ENCODE measurements around the gene CDCA8.

Gene CDCA8

DNA sequence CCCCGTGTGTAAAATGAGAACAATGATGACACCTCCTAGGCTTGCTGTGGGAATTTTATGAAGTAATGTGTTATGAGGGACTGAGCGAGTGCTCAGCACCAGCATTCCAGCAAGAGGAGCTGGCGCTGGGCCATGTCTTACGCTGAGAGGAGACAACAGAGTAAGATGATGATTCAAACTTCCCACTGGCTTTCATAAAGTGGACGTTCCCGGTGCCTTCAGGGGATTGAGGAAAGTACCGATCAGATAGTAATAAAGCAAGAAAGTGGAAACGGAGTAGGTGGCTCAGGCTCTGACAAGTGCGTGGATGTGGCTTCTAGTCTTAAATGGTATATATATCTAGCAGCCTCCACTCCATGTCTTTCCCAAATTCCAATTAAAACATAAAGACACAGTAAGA is 48.8 kb downstream of the CDCA8 start:
- DNase-seq: no peak

DNA sequence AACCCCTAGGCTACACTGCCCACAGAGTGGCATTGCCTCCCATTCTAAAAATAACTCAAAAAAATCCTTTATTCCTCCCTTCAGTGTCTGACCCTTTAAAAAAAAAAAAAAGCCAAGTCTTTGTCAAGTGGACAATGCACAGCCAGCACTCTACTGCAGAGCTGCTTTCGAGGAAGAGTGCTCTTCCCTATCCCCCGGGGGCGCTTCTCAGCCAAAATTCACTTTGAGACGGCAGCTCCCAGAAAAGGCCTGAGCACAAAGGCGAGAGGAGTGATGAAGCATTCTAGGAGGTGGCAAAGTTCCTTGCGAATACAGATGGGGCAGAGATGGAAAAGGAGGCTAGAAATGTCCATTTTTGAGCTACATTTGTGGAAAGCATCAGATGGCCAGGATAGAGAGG is 49.3 kb downstream of the CDCA8 start:
- DNase-seq: no peak

DNA sequence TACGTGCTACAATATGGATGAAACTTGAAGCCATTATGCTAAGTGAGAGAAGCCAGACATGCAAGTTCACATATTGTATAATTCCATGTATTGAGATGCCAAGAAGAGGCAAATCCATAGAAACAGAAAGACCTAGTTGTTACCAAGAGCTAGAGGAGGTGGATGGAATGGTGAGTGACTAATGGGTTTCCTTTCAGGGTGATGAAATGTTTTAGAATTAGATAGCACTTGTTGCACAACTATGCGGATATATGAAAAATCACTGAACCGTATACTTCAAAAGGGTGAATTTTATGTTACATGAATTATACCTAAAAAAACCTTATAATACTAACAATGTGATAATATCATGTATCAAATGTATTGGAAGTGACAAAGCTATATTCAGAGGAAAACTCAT is 54.5 kb downstream of the CDCA8 start:
- DNase-seq: no peak

DNA sequence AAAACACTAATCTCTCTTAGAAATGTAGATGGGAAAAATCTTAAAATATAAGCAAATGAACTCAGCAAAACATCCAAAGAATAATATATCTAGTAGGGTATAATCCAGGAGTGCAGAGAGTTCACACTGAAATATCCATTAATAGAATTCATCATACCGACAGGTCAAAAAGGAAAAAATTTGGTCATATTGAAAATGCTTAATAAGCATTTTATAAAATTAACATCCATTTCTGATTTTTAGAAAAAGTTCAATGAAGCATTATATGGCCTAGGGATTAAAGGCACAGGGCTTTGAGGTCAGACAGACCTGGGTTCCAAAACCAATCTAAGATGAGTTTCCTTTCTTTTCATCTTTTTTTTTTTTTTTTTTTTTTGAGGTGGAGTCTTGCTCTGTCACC is 56.2 kb downstream of the CDCA8 start:
- DNase-seq: no peak

DNA sequence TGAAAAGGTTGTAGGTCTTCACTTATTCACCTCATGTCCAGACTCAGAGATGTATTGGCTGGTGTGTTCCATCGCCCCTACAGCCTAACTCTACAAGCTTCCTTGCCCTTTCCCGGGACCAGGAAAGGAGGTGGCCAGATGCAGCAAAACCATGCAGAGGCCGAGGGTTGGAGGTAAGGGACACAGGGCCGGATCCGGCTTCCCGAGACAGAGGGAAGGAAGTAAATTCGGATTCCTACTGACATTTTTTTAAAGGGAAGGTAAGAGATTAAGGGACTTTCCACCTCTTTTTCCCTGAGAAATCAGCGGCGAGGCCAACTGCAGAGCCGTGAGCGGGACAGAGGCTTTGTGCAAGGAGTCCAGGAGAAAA is 59.9 kb downstream of the CDCA8 start:
- DNase-seq: no peak

DNA sequence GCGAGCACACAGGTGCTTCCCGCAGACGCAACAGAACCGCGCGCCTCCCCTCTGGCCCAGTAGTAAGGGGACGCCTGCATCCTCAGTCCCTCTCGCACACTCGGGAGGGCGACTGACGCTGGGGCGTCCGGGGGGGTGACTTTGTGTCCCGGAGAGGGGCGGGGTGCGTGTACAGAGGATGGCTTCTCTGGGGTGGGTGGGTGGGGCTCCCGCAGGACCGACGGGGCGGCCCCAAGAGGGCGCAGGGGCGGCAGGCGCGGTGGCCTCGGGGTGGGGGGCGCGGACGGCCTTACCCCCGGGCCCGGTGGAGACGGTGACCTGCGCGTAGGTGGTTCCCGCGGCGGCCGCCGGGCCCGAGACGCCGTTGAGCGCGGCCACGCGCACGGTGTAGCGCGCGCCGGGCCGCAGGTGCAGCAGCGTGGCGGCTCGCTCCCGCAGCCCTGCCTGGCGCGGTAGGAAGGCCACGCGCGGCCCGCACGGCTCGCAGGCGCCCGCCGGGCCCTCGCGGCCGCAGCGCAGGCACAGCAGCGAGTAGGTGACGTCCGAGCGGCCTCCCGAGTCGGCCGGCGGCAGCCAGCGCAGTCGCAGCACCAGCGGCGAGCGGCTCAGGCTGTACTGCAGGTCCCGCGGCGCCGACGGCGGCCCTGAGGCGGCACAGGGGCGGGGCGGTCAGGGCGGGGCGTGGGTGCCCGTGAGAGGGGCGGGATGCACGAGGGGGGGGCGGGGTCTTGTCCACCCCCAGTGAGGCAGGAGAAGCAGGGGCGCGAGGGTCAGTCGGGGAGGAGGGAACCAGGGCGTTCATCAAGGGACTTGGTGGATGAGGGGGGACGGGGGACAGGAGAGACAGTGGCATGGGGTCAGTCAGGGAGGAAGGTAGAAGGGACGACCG is 60.5 kb downstream of the CDCA8 start:
- no peak for DNase-seq

DNA sequence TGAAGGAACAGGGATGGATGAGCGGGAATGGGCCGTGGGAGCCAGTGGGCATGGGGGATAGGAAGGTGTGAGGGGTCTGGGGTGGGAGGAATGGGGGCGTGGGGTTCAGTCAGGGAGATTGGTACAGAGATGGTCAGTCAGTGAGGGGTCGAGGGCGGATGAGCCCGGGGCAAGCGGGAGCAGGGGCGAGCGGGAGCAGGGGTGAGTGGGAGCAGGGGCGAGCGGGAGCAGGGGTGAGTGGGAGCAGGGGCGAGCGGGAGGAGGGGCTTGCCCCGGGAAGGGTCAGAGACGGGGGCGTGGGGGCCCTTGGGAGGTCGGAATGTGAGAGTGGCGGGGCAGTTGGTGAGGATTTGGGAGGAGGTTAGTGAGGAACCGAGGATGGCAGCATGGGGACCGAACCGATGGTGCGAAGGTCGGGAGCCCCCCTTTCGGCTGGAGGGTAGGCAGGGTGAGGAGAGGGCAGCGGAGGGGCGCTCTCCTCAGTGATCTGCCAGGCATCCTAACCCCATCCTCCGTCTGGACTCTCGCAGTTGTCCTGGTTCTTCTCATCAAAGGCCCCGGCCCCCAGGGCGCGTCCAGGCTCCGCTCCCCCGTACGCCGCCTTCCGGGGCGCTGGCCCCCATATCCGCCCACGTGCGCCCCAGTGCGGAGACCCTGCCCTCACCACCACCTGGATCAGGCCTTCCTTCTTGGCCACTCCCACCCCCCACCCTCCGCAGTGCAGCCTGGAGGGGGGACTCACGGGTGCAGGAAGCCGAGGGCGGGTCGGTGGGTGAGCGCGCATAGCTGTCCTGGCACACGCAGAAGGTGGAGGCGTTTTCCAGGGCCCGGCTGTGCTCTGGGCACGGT is 61.4 kb downstream of the CDCA8 start:
- DNase-seq: no peak

DNA sequence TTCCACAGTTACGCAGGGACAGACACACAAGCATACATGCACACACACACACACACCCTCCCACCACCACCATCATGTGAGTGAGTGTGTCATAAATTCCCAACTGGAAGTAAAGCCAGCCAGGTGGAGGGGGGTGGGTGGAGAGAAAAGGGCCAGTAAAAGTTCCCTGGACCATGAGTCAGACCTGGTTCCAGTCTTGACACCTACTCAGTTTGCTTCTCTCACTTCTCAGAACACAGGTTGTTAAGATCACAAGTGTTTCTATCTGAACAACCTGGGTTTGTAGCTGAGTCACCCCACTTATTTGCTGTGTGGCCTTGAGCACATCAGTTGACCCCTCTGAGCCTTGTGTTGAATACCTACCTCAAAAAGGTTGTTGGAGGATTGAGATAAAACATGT is 63.0 kb downstream of the CDCA8 start:
- no peak for DNase-seq

DNA sequence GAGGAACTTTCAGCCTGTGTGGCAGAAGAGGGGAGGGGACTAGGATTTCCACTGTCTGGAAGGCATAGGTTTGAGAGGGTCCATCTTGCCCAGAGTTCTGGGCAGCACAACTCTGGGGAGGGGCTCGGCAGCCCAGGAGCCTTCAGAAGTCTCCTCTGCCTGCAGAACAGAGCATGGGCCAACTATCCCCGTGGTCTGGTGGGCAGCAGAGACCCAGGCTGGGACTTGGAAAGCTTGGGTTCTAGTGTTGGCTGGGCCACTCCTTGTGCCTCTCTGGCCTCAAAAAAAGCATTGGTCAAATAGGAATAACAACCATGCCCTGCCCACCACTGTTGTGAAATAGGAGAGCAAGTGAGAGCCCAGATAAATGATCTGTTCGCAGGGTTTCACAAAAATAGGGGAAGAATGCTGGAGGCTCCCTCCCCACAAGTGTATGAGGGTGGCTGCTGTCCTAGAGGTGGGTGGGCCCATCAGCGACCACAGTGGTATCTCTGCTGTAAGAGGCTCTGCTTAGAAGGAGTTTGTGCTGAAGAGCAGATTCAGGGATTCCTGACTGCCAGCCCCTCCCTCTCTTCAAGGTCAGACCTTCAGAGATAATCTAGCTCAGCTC is 63.7 kb downstream of the CDCA8 start:
- no peak for DNase-seq
